ACHN (cell line): Measurements from ENCODE around the gene TUBGCP6.
"Not testable (repeated sequence)": the region's sequence is repeated elsewhere in the genome, so short reads cannot be mapped to it uniquely, and the experiment has no call there.

Experiments
- DNase-seq: peaks from one replicate; pipeline ENCODE4 v3.0.0-alpha.2; 2015
- in situ Hi-C: cut with HindIII; loops from 2 replicates; pipeline ENCODE4 v1.10.0; 2017; ENCODE audit warnings: low sequenced_read_pairs, low pct_ligation_motif_present, low pct_unique_long_range_greater_than_20kb

TUBGCP6 gene

GRCh38 chr22:50169181-50169759, 75.6 kb downstream of the TUBGCP6 start:
- no peak for DNase-seq
- in situ Hi-C loops, result no loop called here

- DNase-seq, in situ Hi-C loops: not testable (repeated sequence)
Measured at GRCh38 chr22:50168490-50169180, 76.2 kb downstream of the TUBGCP6 start.

- in situ Hi-C loops, result no loop called here
- no peak for DNase-seq
Measured at GRCh38 chr22:50167689-50168489, 76.9 kb downstream of the TUBGCP6 start.
